B cell (primary cell): Measurements from ENCODE around the gene PADI3. TPM values are rescaled to one million over a fixed set of nuclear protein-coding genes. Genes with fewer than 3 reads are reported as not detected.

Experiments
- ATAC-seq: fragments of 200-7000 bp; cut with Tn5 transposase; one replicate; pipeline ENCODE4 v1.10.0; 2021; ENCODE audit warnings: low read depth, mild to moderate bottlenecking, moderate number of reproducible peaks, moderate library complexity
- CTCF ChIA-PET: fragments of 350-600 bp; sonication (Branson Sonifier 250); formaldehyde crosslinking; loops from one replicate; lab custom pipeline; 2021; ENCODE audit warnings: antibody characterized with exemption, inconsistent platforms; lab: Charles Lee
- POLR2A ChIA-PET: fragments of 350-600 bp; sonication (Branson Sonifier 250); formaldehyde crosslinking; loops from one replicate; lab custom pipeline; 2021; ENCODE audit warnings: antibody characterized with exemption; lab: Charles Lee
- DNase-seq: peaks from one replicate; pipeline ENCODE4 v3.0.0; 2013
- H2AFZ ChIP-seq: 2 replicates; pipeline ENCODE4 v1.6.1; 2012; ENCODE audit warnings: mild to moderate bottlenecking, low read depth, low read length; ENCODE audit not compliant: insufficient read depth, poor library complexity, severe bottlenecking
- H3K27ac ChIP-seq, 2 donors: 1 replicate in 1 of 2; 2 replicates in 1 of 2; pipeline ENCODE4 v1.5.1; 2012 to 2013; ENCODE audit warnings: low read length in 2 of 2, mild to moderate bottlenecking in 2 of 2, moderate library complexity in 1 of 2
- H3K27me3 ChIP-seq, 4 experiments: fragments of 200-600 bp in 1 of 4; sonication (generic) in 1 of 4; replicated peaks in 1 of 4; 1 replicate in 2 of 4; 2 replicates in 2 of 4; pipeline versions ENCODE4 v1.6.1 to v1.7.0; 2013 to 2016; ENCODE audit warnings: low read length in 3 of 4, mild to moderate bottlenecking in 2 of 4, mixed read lengths in 1 of 4, moderate library complexity in 1 of 4; ENCODE audit not compliant: insufficient read depth in 4 of 4, control insufficient read depth in 3 of 4; ENCODE audit errors: control extremely low read depth in 1 of 4
- H3K36me3 ChIP-seq, 2 experiments: replicated peaks in 1 of 2; 1 replicate in 1 of 2; 2 replicates in 1 of 2; pipeline versions ENCODE4 v1.6.1 to v1.7.1; 2013; ENCODE audit warnings: low read length in 1 of 2; ENCODE audit not compliant: insufficient read depth in 2 of 2, control insufficient read depth in 1 of 2; ENCODE audit errors: control extremely low read depth in 1 of 2, extremely low read depth in 1 of 2
- H3K4me1 ChIP-seq, 2 donors: fragments of 200-600 bp in 1 of 2; sonication (generic) in 1 of 2; 1 replicate in 1 of 2; 2 replicates in 1 of 2; pipeline versions ENCODE4 v1.5.1 to v1.6.1; 2013 to 2017; ENCODE audit warnings: low read length in 2 of 2; ENCODE audit not compliant: control insufficient read depth in 2 of 2, insufficient read depth in 2 of 2
- H3K4me2 ChIP-seq: replicated peaks from 2 replicates; pipeline ENCODE3; 2012; ENCODE audit warnings: mild to moderate bottlenecking, low read depth, low read length; ENCODE audit not compliant: poor library complexity, severe bottlenecking
- H3K4me3 ChIP-seq, 5 experiments: fragments of 200-600 bp in 1 of 5; sonication (generic) in 1 of 5; 1 replicate in 3 of 5; 2 replicates in 2 of 5; pipeline versions ENCODE4 v1.5.1 to v1.7.0; 2011 to 2016; ENCODE audit warnings: low read length in 4 of 5, mild to moderate bottlenecking in 4 of 5, low read depth in 2 of 5, control low read depth in 1 of 5, moderate library complexity in 1 of 5; ENCODE audit not compliant: insufficient read depth in 1 of 5; ENCODE audit errors: control extremely low read depth in 1 of 5, extremely low read depth in 1 of 5
- H3K79me2 ChIP-seq: fragments of 200-600 bp; sonication (generic); one replicate; pipeline ENCODE4 v1.6.0; 2016; ENCODE audit warnings: low read length; ENCODE audit not compliant: control insufficient read depth, insufficient read depth
- H3K9ac ChIP-seq: fragments of 200-600 bp; sonication (generic); 2 replicates; pipeline ENCODE4 v1.6.1; 2017; ENCODE audit warnings: mild to moderate bottlenecking, low read length, moderate library complexity
- H3K9me3 ChIP-seq, 3 donors: one replicate each; pipeline versions ENCODE4 v1.6.1 to v1.7.1; 2013; ENCODE audit warnings: low read length in 2 of 3; ENCODE audit not compliant: control insufficient read depth in 2 of 3, insufficient read depth in 1 of 3; ENCODE audit errors: control extremely low read depth in 1 of 3
- H4K20me1 ChIP-seq: 2 replicates; pipeline ENCODE4 v1.6.0; 2012; ENCODE audit warnings: mild to moderate bottlenecking, low read length; ENCODE audit not compliant: insufficient read depth, control insufficient read depth, poor library complexity, severe bottlenecking
- H3K27ac Mint-ChIP-seq: one replicate; pipeline ENCODE4 v1.8.0; 2021; ENCODE audit warnings: mixed read lengths
- H3K27me3 Mint-ChIP-seq: one replicate; pipeline ENCODE4 v1.8.0; 2021; ENCODE audit warnings: mixed read lengths
- H3K4me1 Mint-ChIP-seq: one replicate; pipeline ENCODE4 v1.8.0; 2021; ENCODE audit warnings: mixed read lengths
- H3K4me3 Mint-ChIP-seq: one replicate; pipeline ENCODE4 v1.8.0; 2021; ENCODE audit warnings: mixed read lengths
- H3K9me3 Mint-ChIP-seq: one replicate; pipeline ENCODE4 v1.8.0; 2022; ENCODE audit warnings: mixed read lengths; ENCODE audit not compliant: insufficient read depth
- EZH2 ChIP-seq: IDR thresholded peaks from 2 replicates; pipeline ENCODE4 v1.6.1; 2012; ENCODE audit warnings: borderline replicate concordance, low read depth, mild to moderate bottlenecking, moderate library complexity, low read length; ENCODE audit not compliant: insufficient read depth, poor library complexity, severe bottlenecking
- WGBS: methylation state at CpG from one replicate; pipeline ENCODE4 v1.1.5; 2013; ENCODE audit warnings: missing lambda C conversion rate; ENCODE audit not compliant: insufficient coverage; 5-methylcytosine and 5-hydroxymethylcytosine counted together
- intact Hi-C: fragments of 100-400 bp; cut with micrococcal nuclease; formaldehyde crosslinking; loops from one replicate; pipeline ENCODE4 v1.10.0; 2022
- polyA plus RNA-seq: library from polyadenylated mRNA; depleted of rRNA; stranded (reverse); fragments of >200 nt; gene quantifications from 2 replicates; pipeline ENCODE4 v1.2.3, GENCODE V29; 2012
- total RNA-seq, 2 donors: library from RNA; stranded (reverse); fragments of 120-200 nt in 1 of 2; gene quantifications; 1 replicate in 1 of 2; 2 replicates in 1 of 2; pipeline versions ENCODE4 v1.2.3 to v1.2.4, GENCODE V29; 2013 to 2022
- TF ChIP-seq, protein P1 (sequence below): fragments of 200-600 bp; IDR thresholded peaks from one replicate; pipeline ENCODE4 v1.8.0; 2022; ENCODE audit warnings: antibody characterized with exemption, mild to moderate bottlenecking

Gene PADI3
- total and polyA plus RNA-seq, 2 donors (not counting 1 experiment from before 2014, with no cell fraction given): not detected

DNA sequence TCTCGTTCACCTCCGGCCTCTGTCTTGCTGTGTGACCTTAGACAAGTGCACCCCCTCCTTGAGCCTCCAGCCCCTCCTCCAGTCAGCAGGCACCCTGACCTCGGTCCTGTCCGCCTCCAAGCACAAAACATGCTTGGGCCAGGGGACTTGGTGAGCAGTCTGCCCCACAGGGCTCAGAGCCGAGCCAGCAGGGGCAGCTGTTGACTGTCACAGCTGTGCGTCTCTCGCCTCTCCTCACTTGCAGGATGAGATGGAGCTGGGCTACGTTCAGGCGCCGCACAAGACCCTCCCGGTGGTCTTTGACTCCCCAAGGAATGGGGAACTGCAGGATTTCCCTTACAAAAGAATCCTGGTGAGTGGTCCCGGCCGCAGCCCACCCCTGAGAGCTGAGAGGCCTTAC, 24.2 kb downstream of the PADI3 start:
- H3K36me3 ChIP-seq: no peaks in the 10 kb centered on the region
- H3K9me3 ChIP-seq: no peaks in the 10 kb centered on the region
- H3K27ac ChIP-seq: no peak overlapping the region
- Mint-ChIP-seq H3K4me1 (no peaks in the 10 kb centered on the region), H3K27ac (no peak overlapping the region), H3K27me3 (peaks cover 8% of the 10 kb centered on the region), H3K4me3 (no peak overlapping the region), H3K9me3 (no peaks in the 10 kb centered on the region)
- H3K79me2 ChIP-seq: no peaks in the 10 kb centered on the region
- CTCF ChIA-PET: interaction anchor here (0.6 kb wide), 1 partner anchor 210 kb away, joined by 3 read pairs; no protein-coding TSS in a partner anchor
- H4K20me1 ChIP-seq: no peaks in the 10 kb centered on the region
- ATAC-seq (no peak), DNase-seq (no peak)
- peaks cover 0 to 10% (median 0%) of the 10 kb centered on the region in 4 experiments for H3K27me3 ChIP-seq
- intact Hi-C loops: no loop called here
- TF ChIP-seq EZH2: no peak
- TF ChIP-seq, protein P1, sequence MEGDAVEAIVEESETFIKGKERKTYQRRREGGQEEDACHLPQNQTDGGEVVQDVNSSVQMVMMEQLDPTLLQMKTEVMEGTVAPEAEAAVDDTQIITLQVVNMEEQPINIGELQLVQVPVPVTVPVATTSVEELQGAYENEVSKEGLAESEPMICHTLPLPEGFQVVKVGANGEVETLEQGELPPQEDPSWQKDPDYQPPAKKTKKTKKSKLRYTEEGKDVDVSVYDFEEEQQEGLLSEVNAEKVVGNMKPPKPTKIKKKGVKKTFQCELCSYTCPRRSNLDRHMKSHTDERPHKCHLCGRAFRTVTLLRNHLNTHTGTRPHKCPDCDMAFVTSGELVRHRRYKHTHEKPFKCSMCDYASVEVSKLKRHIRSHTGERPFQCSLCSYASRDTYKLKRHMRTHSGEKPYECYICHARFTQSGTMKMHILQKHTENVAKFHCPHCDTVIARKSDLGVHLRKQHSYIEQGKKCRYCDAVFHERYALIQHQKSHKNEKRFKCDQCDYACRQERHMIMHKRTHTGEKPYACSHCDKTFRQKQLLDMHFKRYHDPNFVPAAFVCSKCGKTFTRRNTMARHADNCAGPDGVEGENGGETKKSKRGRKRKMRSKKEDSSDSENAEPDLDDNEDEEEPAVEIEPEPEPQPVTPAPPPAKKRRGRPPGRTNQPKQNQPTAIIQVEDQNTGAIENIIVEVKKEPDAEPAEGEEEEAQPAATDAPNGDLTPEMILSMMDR: no peak
- POLR2A ChIA-PET: no interaction called here
- H2AFZ ChIP-seq: no peak overlapping the region
- no peak overlapping the region for H3K4me3 ChIP-seq
- H3K4me2 ChIP-seq: no peak overlapping the region
- 92% methylated on average over 13 of the region's 13 CpGs for WGBS
- H3K9ac ChIP-seq: no peak overlapping the region
- no peaks in the 10 kb centered on the region for H3K4me1 ChIP-seq

DNA sequence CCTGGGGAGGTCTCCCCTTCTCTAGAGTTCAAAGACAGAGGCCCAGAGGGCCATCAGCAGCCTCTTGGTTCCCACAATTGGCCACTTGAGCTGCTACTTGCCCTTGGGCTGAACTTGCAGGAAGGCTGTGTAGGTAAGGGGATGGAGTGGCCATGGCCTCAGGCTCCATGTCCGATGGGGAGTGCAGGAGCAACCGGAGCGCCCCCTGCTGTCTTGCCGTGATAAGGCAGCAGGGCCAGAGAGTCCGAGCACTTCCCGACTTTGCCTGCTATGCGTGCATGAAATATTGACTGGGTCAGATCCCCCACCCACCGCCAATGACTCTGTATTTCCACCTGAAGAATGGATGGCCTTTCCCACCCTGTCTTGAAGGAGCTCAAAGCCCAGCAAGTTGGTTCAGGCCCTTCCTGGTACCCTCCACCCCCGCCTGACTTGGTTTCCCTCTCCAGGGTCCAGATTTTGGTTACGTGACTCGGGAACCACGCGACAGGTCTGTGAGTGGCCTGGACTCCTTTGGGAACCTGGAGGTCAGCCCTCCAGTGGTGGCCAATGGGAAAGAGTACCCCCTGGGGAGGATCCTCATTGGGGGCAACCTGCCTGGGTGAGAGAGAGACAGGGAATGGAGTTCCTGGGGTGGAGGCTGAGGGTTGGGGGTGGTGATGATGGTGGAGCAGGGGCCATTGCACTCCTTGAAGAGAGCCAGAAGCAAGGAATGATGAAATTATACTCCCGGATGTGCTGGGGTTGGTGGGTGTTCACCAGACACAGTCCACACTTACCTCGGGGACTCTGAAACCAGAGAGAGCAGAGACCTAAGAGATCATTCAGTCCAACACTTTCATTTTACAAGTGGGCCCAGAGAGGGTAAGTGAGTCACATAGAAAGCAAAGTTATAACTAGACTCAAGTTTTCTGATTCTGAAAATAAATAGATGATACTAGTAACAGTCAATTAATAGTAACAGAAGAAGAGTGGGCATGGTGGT, 25.6 kb downstream of the PADI3 start:
- 55% methylated on average over 13 of the region's 15 CpGs for WGBS

More for the DNA sequence above, 25.6 kb downstream of the PADI3 start:
- H2AFZ ChIP-seq: no peak overlapping the region
- H3K4me3 Mint-ChIP-seq: no peak overlapping the region
- no peaks in the 10 kb centered on the region for H4K20me1 ChIP-seq
- no peaks in the 10 kb centered on the region for H3K9me3 ChIP-seq
- no peak overlapping the region for H3K4me3 ChIP-seq
- H3K4me1 ChIP-seq: no peaks in the 10 kb centered on the region
- DNase-seq: peak; percentile 25
- H3K36me3 ChIP-seq: no peaks in the 10 kb centered on the region
- no peaks in the 10 kb centered on the region for H3K79me2 ChIP-seq
- H3K27me3 Mint-ChIP-seq: peaks cover 8% of the 10 kb centered on the region
- ATAC-seq: no peak
- ChIA-PET POLR2A (no interaction called here), CTCF (interaction anchor here (2.2 kb wide), 1 partner anchor 214 kb away, joined by 10 read pairs; no protein-coding TSS in a partner anchor)
- no peaks in the 10 kb centered on the region for H3K4me1 Mint-ChIP-seq
- no peak overlapping the region for H3K27ac Mint-ChIP-seq
- H3K9me3 Mint-ChIP-seq: no peaks in the 10 kb centered on the region
- no peak for TF ChIP-seq EZH2
- TF ChIP-seq, protein P1: peak; percentile 40
- H3K9ac ChIP-seq: no peak overlapping the region
- intact Hi-C loops: no loop called here
- H3K4me2 ChIP-seq: no peak overlapping the region
- no peak overlapping the region for H3K27ac ChIP-seq
- peaks cover 0 to 10% (median 0%) of the 10 kb centered on the region in 4 experiments for H3K27me3 ChIP-seq
